Right hindlimb (tissue), 1 donor: ENCODE results near the gene LATS1.
"Not testable (repeated sequence)": the region's sequence is repeated elsewhere in the genome, so short reads cannot be mapped to it uniquely, and the experiment has no call there.

Source experiments
- DNase-seq: peaks from one replicate; pipeline ENCODE4 v3.0.0-alpha.2; 2018

LATS1 gene

DNA sequence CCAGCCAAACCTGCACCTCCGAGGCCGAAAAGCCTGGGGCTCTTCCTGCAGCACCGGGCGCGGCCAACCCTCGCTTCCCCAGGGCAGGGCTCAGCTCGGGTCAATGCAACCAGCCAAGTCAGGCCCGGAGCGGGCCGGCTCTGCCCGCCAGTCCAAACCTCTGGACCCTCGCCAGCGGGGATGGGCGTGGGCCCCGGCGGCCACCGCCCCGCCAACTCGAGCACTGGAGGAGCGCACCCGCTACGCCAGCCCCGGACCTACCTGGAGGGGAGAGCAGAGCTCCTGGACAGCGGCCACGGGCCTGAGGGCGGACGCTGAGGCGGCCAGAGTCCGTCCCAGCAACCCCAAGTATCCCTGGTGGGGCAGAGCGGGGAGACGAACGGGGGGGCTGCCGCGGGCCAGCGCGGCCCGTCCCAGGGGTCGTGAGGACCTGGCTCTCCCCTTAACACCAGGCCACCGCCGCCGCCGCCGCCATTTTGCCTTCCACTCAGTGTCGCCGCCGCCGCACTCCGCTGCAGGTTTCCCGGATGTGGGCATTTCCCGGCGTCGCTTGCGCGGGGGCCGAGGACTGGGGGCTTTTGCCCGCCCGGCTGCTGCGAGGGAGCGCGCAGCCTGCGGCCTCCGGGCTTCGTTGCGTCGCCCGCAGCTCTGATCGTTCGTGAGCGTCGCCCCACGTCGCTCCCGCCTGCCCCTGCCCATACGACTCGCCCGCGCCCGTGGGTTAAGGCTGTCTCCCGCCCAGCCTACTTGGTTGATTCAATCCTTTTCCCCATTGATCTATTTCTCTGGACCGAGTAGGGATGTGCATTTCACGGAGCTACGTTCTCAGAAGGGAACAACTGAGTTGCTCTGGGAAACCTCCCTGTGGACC is at the start of gene LATS1:
TSS of gene LATS1 (minus strand) at position 514 of the 871 bp plus-strand sequence. CDS start 15,975 bp downstream, outside the sequence.
- DNase-seq = peak; percentile 94

- DNase-seq = no peak
These were observed 48.4 kb upstream of the LATS1 start for GRCh38 chr6:149766156-149766769.

DNA sequence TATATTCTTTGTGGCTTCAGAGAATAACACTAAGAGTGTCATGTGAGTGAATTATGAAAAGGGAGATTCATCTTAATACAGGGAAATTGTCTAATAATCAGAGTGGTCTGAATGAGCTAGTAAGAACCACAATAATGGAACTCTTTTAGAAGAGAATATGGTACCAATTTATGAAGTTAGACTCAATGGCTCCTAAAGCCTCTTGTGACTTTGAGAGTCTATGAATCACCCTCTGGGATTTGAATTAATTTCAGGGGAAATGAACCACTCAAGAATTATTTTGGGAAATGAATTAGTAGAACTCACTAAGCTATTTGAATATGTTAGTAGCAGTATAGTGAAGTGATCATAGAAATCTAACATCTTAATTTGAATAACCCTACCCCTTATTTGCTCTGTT is 46.0 kb upstream of the LATS1 start:
- DNase-seq = no peak

DNA sequence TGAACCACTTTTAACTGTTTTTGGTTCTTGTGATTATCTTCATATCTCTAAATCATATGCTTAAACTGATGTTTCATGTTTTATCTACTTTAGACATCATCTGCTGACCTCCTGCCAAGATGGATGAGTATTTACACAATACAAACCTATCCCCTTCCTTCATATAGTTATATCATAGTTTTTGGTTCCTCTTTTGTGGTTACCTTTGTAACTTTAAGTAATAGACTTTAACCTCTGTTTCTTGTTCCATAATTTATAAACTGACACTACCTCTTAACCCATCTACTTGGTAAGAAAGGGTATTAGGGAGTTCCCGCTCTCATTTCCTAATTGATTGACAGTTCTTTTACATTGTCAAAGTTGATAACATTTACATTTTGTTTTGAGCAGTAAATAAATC is 43.5 kb upstream of the LATS1 start:
- no peak for DNase-seq

DNA sequence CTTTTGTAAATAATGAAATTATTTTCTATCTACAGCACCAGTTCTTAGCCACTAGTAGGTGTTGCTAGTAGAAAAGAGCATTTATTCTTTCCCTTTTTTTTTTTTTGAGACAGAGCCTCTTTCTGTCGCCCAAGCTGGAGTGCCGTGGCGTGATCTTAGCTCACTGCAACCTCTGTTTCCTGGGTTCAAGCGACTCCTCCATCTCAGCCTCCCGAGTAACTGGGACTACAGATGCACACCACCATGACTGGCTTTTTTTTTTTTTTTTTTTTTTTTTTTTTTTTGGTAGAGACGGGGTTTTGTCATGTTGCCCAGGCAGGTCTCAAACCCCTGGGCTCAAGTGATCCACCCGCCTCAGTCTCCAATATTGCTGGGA is 38.3 kb upstream of the LATS1 start:
- no peak for DNase-seq

DNA sequence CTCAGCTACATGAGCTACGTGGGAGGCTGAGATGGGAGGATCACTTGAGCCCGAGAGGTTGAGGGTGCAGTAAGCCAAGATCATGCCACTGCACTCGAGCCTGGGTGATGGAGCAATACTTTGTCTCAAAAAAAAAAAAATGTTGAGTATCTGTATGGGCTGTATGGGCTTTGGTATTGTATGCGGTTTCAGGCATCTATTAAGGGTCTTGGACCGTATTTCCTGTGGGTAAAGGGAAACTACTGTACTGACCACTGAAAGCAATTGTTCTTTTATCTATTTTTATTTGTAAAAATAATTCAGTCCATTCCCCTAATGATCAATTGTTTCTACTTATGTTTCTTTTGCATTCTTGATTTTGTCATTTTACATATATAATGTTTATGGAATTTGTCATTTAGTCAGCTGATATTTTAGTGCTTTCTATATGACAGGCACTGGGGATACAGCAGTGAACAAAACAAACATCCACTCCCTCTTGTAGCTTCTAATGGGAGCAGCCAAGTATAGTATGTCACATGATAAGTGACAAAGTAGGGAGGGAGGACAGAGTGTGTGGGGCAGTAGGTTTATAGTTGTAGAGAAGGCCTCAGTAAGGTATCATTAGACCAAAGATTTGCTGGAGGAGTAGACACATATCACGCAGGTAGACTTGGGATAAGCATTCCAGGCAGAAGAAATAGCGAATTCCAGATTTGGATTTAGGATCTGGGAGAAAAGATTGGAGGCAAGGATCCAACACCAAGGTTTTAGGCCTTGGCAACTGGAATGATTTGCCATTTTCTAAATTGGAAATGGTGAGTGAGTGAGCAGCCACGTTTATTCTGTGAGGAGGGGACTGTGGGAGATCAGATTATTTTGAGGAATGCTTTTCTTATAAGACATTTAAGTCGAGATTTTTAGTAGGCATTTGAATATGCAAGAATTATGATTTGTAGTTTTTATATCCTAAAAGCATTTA is 37.7 kb upstream of the LATS1 start:
- DNase-seq = no peak

DNA sequence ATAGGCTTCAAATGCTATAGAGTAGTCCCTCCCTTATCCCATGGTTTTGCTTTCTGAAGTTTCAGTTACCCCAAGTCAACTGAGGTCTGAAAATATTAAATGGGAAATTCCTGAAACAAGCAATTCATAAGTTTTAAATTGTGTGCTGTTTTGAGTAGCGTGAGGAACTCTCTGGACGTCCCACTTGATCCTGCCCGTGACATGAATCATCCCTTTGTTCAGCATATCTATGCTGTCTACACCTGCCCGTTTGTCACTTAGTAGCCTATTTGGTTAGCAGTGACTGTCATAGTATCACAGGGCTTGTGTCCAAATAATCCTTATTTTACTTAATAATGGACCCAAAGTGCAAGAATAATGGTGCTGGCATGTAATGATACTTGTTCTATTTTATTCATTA is 36.6 kb upstream of the LATS1 start:
- no peak for DNase-seq

GRCh38 chr6:149753374-149753637 is 35.4 kb upstream of the LATS1 start:
- DNase-seq = not testable (repeated sequence)

DNA sequence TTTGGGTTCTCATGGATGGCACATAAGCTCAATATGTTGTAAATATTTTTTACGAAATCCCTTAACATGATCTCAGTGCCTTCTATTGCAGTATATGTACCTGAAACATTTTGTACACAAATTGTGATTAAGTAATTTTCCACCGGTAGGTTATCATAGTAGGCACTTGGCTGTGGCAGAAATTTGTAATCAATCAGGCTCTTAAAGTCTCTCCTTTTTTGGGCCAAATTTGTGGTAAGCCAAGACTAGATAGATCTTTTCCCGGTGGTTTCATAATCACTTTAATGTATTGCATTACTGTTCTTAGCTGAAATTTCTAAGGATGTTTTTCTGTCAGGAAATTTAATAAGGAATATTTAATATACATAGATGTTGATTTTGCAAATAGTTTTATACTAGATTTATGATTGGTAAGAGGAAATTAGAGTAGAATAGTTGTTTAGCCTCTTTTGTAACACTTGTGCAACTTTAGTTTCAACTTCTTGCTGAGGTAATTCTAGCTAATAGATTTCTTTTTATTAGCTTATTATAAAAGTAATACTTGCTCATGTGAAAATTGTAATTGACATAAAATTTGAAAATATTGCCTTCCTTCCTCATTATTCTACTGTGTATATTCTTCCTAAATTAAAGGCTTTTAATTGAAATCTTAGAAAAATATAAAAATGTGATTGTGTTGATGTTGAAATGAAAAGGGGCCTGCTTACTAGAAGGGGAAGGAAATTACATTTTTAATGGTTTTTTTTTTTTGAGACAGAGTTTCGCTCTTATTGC is 34.9 kb upstream of the LATS1 start:
- DNase-seq = no peak

DNA sequence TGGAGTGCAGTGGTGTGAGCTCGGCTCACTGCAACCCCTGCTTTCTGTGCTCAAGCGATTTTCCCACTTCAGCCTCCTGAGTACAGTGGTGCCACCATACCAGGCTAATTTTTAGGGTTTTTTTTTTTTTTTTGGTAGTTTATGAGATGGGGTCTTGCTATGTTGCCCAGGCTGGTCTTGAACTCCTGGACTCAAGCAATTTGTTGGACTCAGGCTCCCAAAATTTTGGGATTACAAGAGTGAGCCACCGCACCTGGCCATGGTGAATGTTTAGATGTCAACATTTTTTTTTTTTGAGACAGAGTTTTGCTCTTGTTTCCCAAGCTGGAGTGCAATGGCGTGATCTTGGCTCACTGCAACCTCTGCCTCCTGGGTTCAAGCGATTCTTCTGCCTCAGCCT is 34.0 kb upstream of the LATS1 start:
- DNase-seq = not testable (repeated sequence)

- no peak for DNase-seq
These were observed 33.3 kb upstream of the LATS1 start for GRCh38 chr6:149751239-149751638.

GRCh38 chr6:149750136-149750609 is 32.3 kb upstream of the LATS1 start:
- DNase-seq = peak; percentile 61

GRCh38 chr6:149749594-149750135 is 31.8 kb upstream of the LATS1 start, which contains the start of gene PCMT1:
Gene PCMT1 (plus strand): TSS chr6:149749741. CDS start chr6:149749902, 161 bp downstream.
- peak; percentile 92 for DNase-seq

DNA sequence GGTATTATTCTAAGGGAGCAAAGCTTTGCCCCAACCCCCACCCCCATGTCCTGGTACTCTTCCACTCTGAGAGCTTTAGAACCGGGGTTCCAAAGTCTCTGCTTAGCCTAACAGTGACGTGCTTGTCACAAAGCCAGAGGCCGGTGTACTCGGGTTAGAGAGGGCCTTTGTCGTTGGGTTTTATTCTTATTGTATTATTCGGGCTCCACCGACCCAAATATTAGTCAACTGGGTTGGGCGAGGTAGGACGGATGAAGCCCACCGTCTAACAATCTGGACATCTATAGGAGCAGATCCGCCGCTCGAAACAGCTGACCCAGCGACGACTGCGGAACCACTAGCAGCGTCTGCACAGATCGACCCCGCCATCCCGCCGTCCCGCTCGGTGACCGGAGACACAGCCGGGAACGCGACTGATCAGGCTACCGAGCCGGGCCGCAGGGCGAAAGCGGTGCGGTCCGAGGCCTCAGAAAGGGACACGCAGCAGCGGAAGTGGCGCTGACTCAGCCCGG is 31.2 kb upstream of the LATS1 start:
- DNase-seq = not testable (repeated sequence)

- DNase-seq = peak; percentile 94
These were observed 28.4 kb upstream of the LATS1 start, which contains the start of gene NUP43 for GRCh38 chr6:149746147-149746946. Gene NUP43 (minus strand): TSS chr6:149746529. CDS start chr6:149746495, 34 bp downstream.

- DNase-seq = not testable (repeated sequence)
These were observed 27.4 kb upstream of the LATS1 start for GRCh38 chr6:149745252-149745651.

GRCh38 chr6:149734915-149735314 is 17.0 kb upstream of the LATS1 start:
- no peak for DNase-seq

DNA sequence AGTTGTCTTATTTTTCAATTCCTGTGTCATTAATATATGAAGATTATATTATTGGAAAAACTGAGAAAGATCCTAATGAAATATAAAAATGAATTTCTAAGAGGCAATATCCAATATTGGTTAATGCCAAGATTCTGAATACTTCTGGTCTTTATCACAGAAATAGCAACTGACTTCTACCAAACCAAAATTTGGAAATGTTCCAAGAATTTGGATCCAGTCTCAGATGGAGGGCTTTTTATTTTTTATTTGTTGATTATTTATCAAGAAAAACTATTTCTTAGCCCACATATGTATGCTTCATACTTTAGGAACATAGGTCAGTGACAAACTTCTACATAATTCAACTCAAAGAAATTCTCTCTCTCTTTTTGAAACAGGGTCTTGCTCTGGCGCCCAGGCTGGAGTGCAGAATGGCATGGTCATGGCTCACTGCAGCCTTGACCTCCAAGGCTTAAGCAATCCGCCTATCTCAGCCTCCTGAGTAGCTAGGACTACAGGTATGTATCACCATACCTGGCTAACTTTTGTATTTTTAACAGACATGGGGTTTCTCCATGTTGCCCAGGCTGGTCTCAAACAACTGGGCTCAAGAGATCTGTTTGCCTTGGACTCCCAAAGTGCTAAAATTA is 15.3 kb upstream of the LATS1 start:
- no peak for DNase-seq

GRCh38 chr6:149729824-149730223 is 11.9 kb upstream of the LATS1 start:
- DNase-seq = no peak
